ENCODE results near the gene TMEM123. TPM values are rescaled to one million over a fixed set of nuclear protein-coding genes. Genes with fewer than 3 reads are reported as not detected.

Gene TMEM123
- total and polyA plus RNA-seq, 2 of the 13 experiments (the other 11 are each of a cell fraction or from before 2014, with no cell fraction given), result 365 to 2,761 TPM

DNA sequence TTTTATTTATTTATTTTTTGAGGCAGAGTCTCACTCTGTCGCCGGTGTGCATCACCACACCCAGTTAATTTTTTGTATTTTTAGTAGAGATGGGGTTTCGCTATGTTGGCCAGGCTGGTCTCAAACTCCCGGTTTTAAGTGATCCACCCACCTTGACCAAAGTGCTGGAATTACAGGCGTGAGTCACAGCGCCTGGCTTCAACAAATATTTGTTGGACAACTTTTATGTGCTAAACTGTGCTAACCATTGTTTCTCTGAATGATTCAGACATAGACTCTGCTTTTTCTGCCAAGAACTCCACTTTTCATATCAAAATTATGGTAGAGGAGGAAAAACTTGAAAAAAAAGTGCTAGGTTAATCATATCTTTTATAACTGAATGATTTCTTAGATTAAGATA is 41.7 kb upstream of the TMEM123 start (continued):
- TF ChIP-seq, protein P1, sequence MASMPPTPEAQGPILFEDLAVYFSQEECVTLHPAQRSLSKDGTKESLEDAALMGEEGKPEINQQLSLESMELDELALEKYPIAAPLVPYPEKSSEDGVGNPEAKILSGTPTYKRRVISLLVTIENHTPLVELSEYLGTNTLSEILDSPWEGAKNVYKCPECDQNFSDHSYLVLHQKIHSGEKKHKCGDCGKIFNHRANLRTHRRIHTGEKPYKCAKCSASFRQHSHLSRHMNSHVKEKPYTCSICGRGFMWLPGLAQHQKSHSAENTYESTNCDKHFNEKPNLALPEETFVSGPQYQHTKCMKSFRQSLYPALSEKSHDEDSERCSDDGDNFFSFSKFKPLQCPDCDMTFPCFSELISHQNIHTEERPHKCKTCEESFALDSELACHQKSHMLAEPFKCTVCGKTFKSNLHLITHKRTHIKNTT (CRISPR knock-in tag; IDR thresholded peaks at IDR 0.05), result no peak
- TF ChIP-seq NR2F6 (IDR thresholded peaks at IDR 0.05) (no peak), NR2F6 (CRISPR knock-in tag; IDR thresholded peaks at IDR 0.05) (peak; percentile 43; the same call in 1 of the 2 replicates), THAP7 (CRISPR knock-in tag; IDR thresholded peaks at IDR 0.05) (no peak), ISL2 (CRISPR knock-in tag; IDR thresholded peaks at IDR 0.05) (peak; percentile 77), MEF2D (CRISPR knock-in tag; IDR thresholded peaks at IDR 0.05) (no peak), ZNF816 (CRISPR knock-in tag; IDR thresholded peaks at IDR 0.05; ENCODE audit: borderline replicate concordance) (peak; percentile 66; the same call in 1 of the 2 replicates), ZNF7 (CRISPR knock-in tag; IDR thresholded peaks at IDR 0.05) (no peak), LBX2 (CRISPR knock-in tag; IDR thresholded peaks at IDR 0.05; ENCODE audit: borderline replicate concordance) (no peak), ZNF549 (CRISPR knock-in tag; IDR thresholded peaks at IDR 0.05) (no peak), ELF3 (CRISPR knock-in tag; IDR thresholded peaks at IDR 0.05) (peak; percentile 61), FOXO1 (CRISPR knock-in tag; IDR thresholded peaks at IDR 0.05) (peak; percentile 55; the same call in 1 of the 2 replicates), SNAPC4 (CRISPR knock-in tag; IDR thresholded peaks at IDR 0.05) (no peak), MIXL1 (CRISPR knock-in tag; IDR thresholded peaks at IDR 0.05) (peak; percentile 76), FOSL1 (CRISPR knock-in tag; IDR thresholded peaks at IDR 0.05; ENCODE audit: borderline replicate concordance) (peak; percentile 97)
- TF ChIP-seq, protein P2, sequence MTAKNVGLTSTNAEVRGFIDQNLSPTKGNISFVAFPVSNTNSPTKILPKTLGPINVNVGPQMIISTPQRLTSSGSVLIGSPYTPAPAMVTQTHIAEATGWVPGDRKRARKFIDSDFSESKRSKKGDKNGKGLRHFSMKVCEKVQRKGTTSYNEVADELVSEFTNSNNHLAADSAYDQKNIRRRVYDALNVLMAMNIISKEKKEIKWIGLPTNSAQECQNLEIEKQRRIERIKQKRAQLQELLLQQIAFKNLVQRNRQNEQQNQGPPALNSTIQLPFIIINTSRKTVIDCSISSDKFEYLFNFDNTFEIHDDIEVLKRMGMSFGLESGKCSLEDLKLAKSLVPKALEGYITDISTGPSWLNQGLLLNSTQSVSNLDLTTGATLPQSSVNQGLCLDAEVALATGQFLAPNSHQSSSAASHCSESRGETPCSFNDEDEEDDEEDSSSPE (CRISPR knock-in tag; IDR thresholded peaks at IDR 0.05), result 0 out of 2 replicates have a peak, but pooled peaks have one; percentile 16
- TF ChIP-seq, protein P3, sequence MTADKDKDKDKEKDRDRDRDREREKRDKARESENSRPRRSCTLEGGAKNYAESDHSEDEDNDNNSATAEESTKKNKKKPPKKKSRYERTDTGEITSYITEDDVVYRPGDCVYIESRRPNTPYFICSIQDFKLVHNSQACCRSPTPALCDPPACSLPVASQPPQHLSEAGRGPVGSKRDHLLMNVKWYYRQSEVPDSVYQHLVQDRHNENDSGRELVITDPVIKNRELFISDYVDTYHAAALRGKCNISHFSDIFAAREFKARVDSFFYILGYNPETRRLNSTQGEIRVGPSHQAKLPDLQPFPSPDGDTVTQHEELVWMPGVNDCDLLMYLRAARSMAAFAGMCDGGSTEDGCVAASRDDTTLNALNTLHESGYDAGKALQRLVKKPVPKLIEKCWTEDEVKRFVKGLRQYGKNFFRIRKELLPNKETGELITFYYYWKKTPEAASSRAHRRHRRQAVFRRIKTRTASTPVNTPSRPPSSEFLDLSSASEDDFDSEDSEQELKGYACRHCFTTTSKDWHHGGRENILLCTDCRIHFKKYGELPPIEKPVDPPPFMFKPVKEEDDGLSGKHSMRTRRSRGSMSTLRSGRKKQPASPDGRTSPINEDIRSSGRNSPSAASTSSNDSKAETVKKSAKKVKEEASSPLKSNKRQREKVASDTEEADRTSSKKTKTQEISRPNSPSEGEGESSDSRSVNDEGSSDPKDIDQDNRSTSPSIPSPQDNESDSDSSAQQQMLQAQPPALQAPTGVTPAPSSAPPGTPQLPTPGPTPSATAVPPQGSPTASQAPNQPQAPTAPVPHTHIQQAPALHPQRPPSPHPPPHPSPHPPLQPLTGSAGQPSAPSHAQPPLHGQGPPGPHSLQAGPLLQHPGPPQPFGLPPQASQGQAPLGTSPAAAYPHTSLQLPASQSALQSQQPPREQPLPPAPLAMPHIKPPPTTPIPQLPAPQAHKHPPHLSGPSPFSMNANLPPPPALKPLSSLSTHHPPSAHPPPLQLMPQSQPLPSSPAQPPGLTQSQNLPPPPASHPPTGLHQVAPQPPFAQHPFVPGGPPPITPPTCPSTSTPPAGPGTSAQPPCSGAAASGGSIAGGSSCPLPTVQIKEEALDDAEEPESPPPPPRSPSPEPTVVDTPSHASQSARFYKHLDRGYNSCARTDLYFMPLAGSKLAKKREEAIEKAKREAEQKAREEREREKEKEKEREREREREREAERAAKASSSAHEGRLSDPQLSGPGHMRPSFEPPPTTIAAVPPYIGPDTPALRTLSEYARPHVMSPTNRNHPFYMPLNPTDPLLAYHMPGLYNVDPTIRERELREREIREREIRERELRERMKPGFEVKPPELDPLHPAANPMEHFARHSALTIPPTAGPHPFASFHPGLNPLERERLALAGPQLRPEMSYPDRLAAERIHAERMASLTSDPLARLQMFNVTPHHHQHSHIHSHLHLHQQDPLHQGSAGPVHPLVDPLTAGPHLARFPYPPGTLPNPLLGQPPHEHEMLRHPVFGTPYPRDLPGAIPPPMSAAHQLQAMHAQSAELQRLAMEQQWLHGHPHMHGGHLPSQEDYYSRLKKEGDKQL (CRISPR knock-in tag; IDR thresholded peaks at IDR 0.05; ENCODE audit: low read depth), result 0 out of 2 replicates have a peak, but pooled peaks have one; percentile 32

Data from HepG2 (cell line).